Measurements from ENCODE around the gene NTM. TPM values are rescaled to one million over a fixed set of nuclear protein-coding genes. Genes with fewer than 3 reads are reported as not detected.

Gene NTM
- total RNA-seq, 1 donor from 2014 or later: not detected

DNA sequence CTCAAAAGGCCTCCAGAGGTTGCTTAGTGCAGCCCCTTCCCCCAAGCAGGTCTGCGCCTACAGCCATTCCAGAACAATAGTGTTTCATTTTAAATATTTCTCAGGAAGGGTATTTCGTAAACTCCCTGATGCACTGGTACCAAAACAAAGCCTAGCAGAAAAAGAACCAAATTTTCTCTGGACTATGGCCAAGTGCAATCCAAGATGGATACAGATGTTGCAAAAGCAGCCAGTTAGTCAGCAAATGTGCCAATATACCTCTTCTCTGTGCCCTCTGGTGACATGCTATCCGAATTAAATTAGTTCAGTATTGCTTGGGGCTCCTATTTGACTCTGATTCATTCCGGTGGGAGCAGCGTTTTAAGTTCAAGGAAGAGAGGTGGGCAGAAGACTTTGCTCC lies 247.8 kb downstream of the NTM start:
- no peaks in the 10 kb centered on the region for H3K36me3 Mint-ChIP-seq (ENCODE audit: low read depth)
- CTCF ChIA-PET: no interaction called here
- intact Hi-C loops (cut with micrococcal nuclease): no loop called here
- no peaks in the 10 kb centered on the region for H3K27me3 Mint-ChIP-seq
- TF ChIP-seq CTCF (IDR thresholded peaks at IDR 0.05): no peak
- POLR2A ChIA-PET: no interaction called here
- DNase-seq: no peak
- no peaks in the 10 kb centered on the region for H3K4me1 Mint-ChIP-seq
- H3K27ac Mint-ChIP-seq: no peak overlapping the region
- no peak overlapping the region for H3K4me3 Mint-ChIP-seq
- no peaks in the 10 kb centered on the region for H3K9me3 Mint-ChIP-seq
- ATAC-seq (ENCODE audit: low read depth): no peak

- H3K4me3 Mint-ChIP-seq: no peak overlapping the region
- no peaks in the 10 kb centered on the region for H3K4me1 Mint-ChIP-seq
- DNase-seq: no peak
- H3K27me3 Mint-ChIP-seq: peaks cover 6% of the 10 kb centered on the region
- H3K9me3 Mint-ChIP-seq: no peaks in the 10 kb centered on the region
- ATAC-seq (ENCODE audit: low read depth): no peak
- ChIA-PET CTCF (no interaction called here), POLR2A (no interaction called here)
- H3K27ac Mint-ChIP-seq: no peak overlapping the region
- no peaks in the 10 kb centered on the region for H3K36me3 Mint-ChIP-seq (ENCODE audit: low read depth)
- no peak for TF ChIP-seq CTCF (IDR thresholded peaks at IDR 0.05)
- intact Hi-C loops (cut with micrococcal nuclease): no loop called here
These were observed 251.8 kb downstream of the NTM start for GRCh38 chr11:131622193-131622592.

DNA sequence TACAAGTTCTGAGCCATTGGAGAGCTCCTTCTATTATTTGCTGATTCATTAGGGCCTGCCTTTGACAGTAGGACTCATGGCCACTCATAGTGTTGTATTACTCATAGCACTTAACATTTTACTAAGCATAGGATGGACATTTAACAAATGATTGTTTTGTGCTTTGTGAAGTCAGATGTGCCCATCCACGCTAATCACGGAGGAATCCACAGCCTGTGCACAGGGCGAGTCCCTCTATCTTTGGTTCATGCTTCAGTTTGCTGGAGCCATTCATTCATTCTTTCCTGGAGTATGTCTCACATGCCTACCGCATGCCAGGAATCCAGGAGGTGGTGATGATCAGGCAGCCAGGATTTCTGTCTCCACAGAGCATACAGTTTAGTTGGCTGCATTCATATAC lies 254.1 kb downstream of the NTM start:
- CTCF ChIA-PET: no interaction called here
- H3K4me1 Mint-ChIP-seq: no peaks in the 10 kb centered on the region
- no peak for TF ChIP-seq CTCF (IDR thresholded peaks at IDR 0.05)
- H3K4me3 Mint-ChIP-seq: no peak overlapping the region
- no peak for DNase-seq
- peaks cover 8% of the 10 kb centered on the region for H3K27me3 Mint-ChIP-seq
- POLR2A ChIA-PET: no interaction called here
- no peak overlapping the region for H3K27ac Mint-ChIP-seq
- H3K36me3 Mint-ChIP-seq (ENCODE audit: low read depth): no peaks in the 10 kb centered on the region
- intact Hi-C loops (cut with micrococcal nuclease): no loop called here
- ATAC-seq (ENCODE audit: low read depth): no peak
- H3K9me3 Mint-ChIP-seq: no peaks in the 10 kb centered on the region

DNA sequence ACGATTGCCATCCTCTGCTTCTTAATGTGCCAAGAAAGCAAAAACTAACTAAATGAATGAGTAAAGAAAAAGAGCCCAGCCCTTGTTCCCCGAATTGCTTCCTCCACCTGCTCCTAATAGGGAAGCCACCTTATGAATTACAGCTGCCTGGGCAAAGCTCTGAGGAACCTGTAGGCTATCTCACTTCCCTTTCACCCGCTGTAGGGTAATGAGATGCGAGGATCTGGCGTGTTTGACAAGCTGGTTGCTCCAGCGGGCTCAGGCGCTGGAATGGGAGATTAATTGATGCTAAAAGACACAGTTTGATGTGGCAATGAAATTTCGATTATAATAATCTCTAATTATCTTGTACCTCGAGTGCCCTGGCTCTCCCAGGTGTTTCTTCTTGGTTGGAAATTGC lies 256.4 kb downstream of the NTM start:
- no peak for TF ChIP-seq CTCF (IDR thresholded peaks at IDR 0.05)
- Mint-ChIP-seq H3K36me3 (ENCODE audit: low read depth) (no peaks in the 10 kb centered on the region), H3K4me1 (no peaks in the 10 kb centered on the region), H3K27me3 (peaks cover 8% of the 10 kb centered on the region), H3K9me3 (no peaks in the 10 kb centered on the region), H3K4me3 (no peak overlapping the region), H3K27ac (no peak overlapping the region)
- POLR2A ChIA-PET: no interaction called here
- DNase-seq (no peak), ATAC-seq (ENCODE audit: low read depth) (no peak)
- intact Hi-C loops (cut with micrococcal nuclease): no loop called here
- CTCF ChIA-PET: no interaction called here

- H3K4me3 Mint-ChIP-seq: no peak overlapping the region
- no peak overlapping the region for H3K27ac Mint-ChIP-seq
- no peaks in the 10 kb centered on the region for H3K4me1 Mint-ChIP-seq
- CTCF ChIA-PET: no interaction called here
- TF ChIP-seq CTCF (IDR thresholded peaks at IDR 0.05): no peak
- H3K27me3 Mint-ChIP-seq: peaks cover 8% of the 10 kb centered on the region
- POLR2A ChIA-PET: no interaction called here
- no peaks in the 10 kb centered on the region for H3K9me3 Mint-ChIP-seq
- intact Hi-C loops (cut with micrococcal nuclease): no loop called here
- ATAC-seq (ENCODE audit: low read depth) (no peak), DNase-seq (no peak)
- no peaks in the 10 kb centered on the region for H3K36me3 Mint-ChIP-seq (ENCODE audit: low read depth)
These were observed 258.3 kb downstream of the NTM start for GRCh38 chr11:131628739-131629138.
